Neural progenitor cell (in vitro differentiated cells): ENCODE data around the gene THRB. TPM values are rescaled to one million over a fixed set of nuclear protein-coding genes. Genes with fewer than 3 reads are reported as not detected.
A peak's percentile ranks its signal among the peaks of the same experiment; 100 is the strongest.

Source experiments
- DNase-seq: peaks from one replicate; pipeline ENCODE4 v3.0.0-alpha.2; 2016; ENCODE audit warnings: low spot score
- H2AFZ ChIP-seq: fragments of 200-600 bp; sonication (generic); replicated peaks from 2 replicates; pipeline ENCODE4 v1.6.1; 2016; ENCODE audit warnings: antibody characterized with exemption
- H3F3A ChIP-seq: fragments of 200-600 bp; sonication (generic); 2 replicates; pipeline ENCODE4 v1.6.1; 2016; ENCODE audit warnings: antibody characterized with exemption, low read depth
- H3K27ac ChIP-seq: fragments of 200-600 bp; sonication (generic); 2 replicates; pipeline ENCODE4 v1.5.1; 2016; ENCODE audit warnings: mild to moderate bottlenecking
- H3K27me3 ChIP-seq: fragments of 200-600 bp; sonication (generic); 2 replicates; pipeline ENCODE4 v1.6.1; 2016; ENCODE audit warnings: mild to moderate bottlenecking, moderate library complexity
- H3K36me3 ChIP-seq: fragments of 200-600 bp; sonication (generic); 2 replicates; pipeline ENCODE4 v1.5.1; 2016
- H3K4me1 ChIP-seq: fragments of 200-600 bp; sonication (generic); 2 replicates; pipeline ENCODE4 v1.6.1; 2016; ENCODE audit warnings: mixed run types
- H3K4me2 ChIP-seq: fragments of 200-600 bp; sonication (generic); 2 replicates; pipeline ENCODE4 v1.6.1; 2016
- H3K4me3 ChIP-seq: fragments of 200-600 bp; sonication (generic); 2 replicates; pipeline ENCODE4 v1.5.1; 2016
- H3K79me2 ChIP-seq: fragments of 200-600 bp; sonication (generic); 2 replicates; pipeline ENCODE4 v1.6.1; 2016; ENCODE audit warnings: low read depth
- H3K9ac ChIP-seq: fragments of 200-600 bp; sonication (generic); 2 replicates; pipeline ENCODE4 v1.6.1; 2016
- H3K9me3 ChIP-seq: fragments of 200-600 bp; sonication (generic); 2 replicates; pipeline ENCODE4 v1.5.1; 2016; ENCODE audit warnings: low read depth
- H4K20me1 ChIP-seq: fragments of 200-600 bp; sonication (generic); 2 replicates; pipeline ENCODE4 v1.6.1; 2016; ENCODE audit warnings: low read depth
- H3K27ac Mint-ChIP-seq: 3 replicates; pipeline ENCODE4 v1.8.0; 2021; ENCODE audit warnings: mixed read lengths
- H3K27me3 Mint-ChIP-seq: 2 replicates; pipeline ENCODE4 v1.8.0; 2022; ENCODE audit warnings: low read depth, mild to moderate bottlenecking, inconsistent platforms, moderate library complexity, mixed read lengths; ENCODE audit not compliant: insufficient read depth
- H3K36me3 Mint-ChIP-seq: 3 replicates; pipeline ENCODE4 v1.8.0; 2021; ENCODE audit warnings: mixed read lengths
- H3K4me1 Mint-ChIP-seq: 3 replicates; pipeline ENCODE4 v1.8.0; 2021; ENCODE audit warnings: mixed read lengths
- H3K4me3 Mint-ChIP-seq: 3 replicates; pipeline ENCODE4 v1.8.0; 2021; ENCODE audit warnings: mild to moderate bottlenecking, moderate library complexity, mixed read lengths
- H3K9me3 Mint-ChIP-seq: 3 replicates; pipeline ENCODE4 v1.8.0; 2020; ENCODE audit warnings: mixed read lengths
- EZH2 ChIP-seq: fragments of 200-600 bp; sonication (generic); IDR thresholded peaks from 2 replicates; pipeline ENCODE4 v1.6.1; 2017; ENCODE audit warnings: antibody characterized with exemption, mild to moderate bottlenecking, moderate library complexity
- EZH2phosphoT487 ChIP-seq: fragments of 200-600 bp; sonication (generic); IDR thresholded peaks from 2 replicates; pipeline ENCODE4 v1.6.1; 2017; ENCODE audit warnings: antibody characterized with exemption
- total RNA-seq: library from RNA; depleted of rRNA; stranded (reverse); fragments of >200 nt; gene quantifications from 2 replicates; pipeline ENCODE4 v1.2.3, GENCODE V29; 2015; ENCODE audit warnings: low replicate concordance
- TF ChIP-seq, protein P1 (sequence below): fragments of 200-600 bp; sonication (generic); IDR thresholded peaks from 2 replicates; pipeline ENCODE4 v1.5.1; 2017; ENCODE audit warnings: antibody characterized with exemption, mild to moderate bottlenecking

Gene THRB
- total RNA-seq, 1 donor from 2014 or later: 1.2 TPM

DNA sequence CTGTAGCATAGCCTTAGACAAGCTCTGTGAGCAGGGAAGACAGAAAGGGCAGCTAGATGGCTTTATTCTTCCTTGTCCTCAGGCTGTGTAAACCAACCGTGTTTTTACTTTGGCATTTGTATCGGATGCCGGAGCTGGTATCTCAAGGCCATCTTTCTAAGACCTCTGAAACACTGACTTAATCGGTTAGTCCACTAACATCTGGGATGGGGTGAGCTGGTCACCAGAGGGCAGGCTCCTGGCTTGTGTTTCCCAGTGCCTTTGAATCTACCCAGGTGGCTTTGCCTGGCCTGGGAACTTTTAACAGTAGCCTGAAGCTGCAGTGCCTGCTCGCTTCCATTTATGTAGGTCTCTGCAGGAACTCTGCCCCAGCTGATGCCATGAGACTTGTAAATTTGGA lies 296.8 kb downstream of the THRB start:
- Mint-ChIP-seq H3K4me1 (no peaks in the 10 kb centered on the region), H3K36me3 (no peaks in the 10 kb centered on the region), H3K4me3 (no peak overlapping the region), H3K27me3 (peaks cover 3% of the 10 kb centered on the region), H3K9me3 (peaks cover 5% of the 10 kb centered on the region), H3K27ac (no peak overlapping the region)
- Histone ChIP-seq H3K9me3 (no peaks in the 10 kb centered on the region), H3K36me3 (no peaks in the 10 kb centered on the region), H2AFZ (no peak overlapping the region), H3K4me2 (no peak overlapping the region), H3F3A (no peaks in the 10 kb centered on the region), H3K27ac (no peak overlapping the region), H3K9ac (no peak overlapping the region), H4K20me1 (no peaks in the 10 kb centered on the region), H3K27me3 (no peaks in the 10 kb centered on the region), H3K4me1 (no peaks in the 10 kb centered on the region), H3K79me2 (no peaks in the 10 kb centered on the region), H3K4me3 (no peak overlapping the region)
- DNase-seq: peak; percentile 57
- TF ChIP-seq, protein P1, sequence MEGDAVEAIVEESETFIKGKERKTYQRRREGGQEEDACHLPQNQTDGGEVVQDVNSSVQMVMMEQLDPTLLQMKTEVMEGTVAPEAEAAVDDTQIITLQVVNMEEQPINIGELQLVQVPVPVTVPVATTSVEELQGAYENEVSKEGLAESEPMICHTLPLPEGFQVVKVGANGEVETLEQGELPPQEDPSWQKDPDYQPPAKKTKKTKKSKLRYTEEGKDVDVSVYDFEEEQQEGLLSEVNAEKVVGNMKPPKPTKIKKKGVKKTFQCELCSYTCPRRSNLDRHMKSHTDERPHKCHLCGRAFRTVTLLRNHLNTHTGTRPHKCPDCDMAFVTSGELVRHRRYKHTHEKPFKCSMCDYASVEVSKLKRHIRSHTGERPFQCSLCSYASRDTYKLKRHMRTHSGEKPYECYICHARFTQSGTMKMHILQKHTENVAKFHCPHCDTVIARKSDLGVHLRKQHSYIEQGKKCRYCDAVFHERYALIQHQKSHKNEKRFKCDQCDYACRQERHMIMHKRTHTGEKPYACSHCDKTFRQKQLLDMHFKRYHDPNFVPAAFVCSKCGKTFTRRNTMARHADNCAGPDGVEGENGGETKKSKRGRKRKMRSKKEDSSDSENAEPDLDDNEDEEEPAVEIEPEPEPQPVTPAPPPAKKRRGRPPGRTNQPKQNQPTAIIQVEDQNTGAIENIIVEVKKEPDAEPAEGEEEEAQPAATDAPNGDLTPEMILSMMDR: peak; percentile 41
- TF ChIP-seq EZH2 (no peak), EZH2phosphoT487 (no peak)

DNA sequence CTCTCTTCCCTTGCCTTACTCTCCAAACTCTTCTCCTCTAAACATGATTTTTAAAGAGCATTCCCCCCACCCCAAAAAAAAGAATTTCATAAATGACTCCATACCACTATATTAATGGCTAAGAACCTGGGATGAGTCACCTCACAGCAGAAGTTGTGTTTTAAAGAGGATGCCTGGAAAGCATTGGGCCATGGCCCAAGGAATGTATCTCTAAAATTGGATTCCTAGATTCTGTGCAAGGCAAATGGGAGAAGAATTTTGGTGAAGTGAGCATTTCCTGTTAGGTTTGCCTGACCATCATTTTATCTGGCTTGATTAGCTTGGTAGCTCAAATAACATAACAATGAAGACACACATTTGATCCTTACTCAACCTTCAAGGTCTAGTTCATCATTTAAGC lies 298.1 kb downstream of the THRB start:
- H3K4me1 Mint-ChIP-seq: no peaks in the 10 kb centered on the region
- TF ChIP-seq EZH2 (no peak), EZH2phosphoT487 (no peak)
- TF ChIP-seq, protein P1: no peak
- Histone ChIP-seq H3F3A (no peaks in the 10 kb centered on the region), H3K4me3 (no peak overlapping the region), H3K9ac (no peak overlapping the region), H4K20me1 (no peaks in the 10 kb centered on the region), H3K79me2 (no peaks in the 10 kb centered on the region), H3K4me1 (no peaks in the 10 kb centered on the region), H3K9me3 (no peaks in the 10 kb centered on the region), H3K36me3 (no peaks in the 10 kb centered on the region), H3K27me3 (no peaks in the 10 kb centered on the region), H3K27ac (no peak overlapping the region), H2AFZ (no peak overlapping the region), H3K4me2 (no peak overlapping the region)
- no peaks in the 10 kb centered on the region for H3K36me3 Mint-ChIP-seq
- no peak overlapping the region for H3K27ac Mint-ChIP-seq
- H3K4me3 Mint-ChIP-seq: no peak overlapping the region
- peaks cover 3% of the 10 kb centered on the region for H3K27me3 Mint-ChIP-seq
- H3K9me3 Mint-ChIP-seq: no peaks in the 10 kb centered on the region
- DNase-seq: no peak

DNA sequence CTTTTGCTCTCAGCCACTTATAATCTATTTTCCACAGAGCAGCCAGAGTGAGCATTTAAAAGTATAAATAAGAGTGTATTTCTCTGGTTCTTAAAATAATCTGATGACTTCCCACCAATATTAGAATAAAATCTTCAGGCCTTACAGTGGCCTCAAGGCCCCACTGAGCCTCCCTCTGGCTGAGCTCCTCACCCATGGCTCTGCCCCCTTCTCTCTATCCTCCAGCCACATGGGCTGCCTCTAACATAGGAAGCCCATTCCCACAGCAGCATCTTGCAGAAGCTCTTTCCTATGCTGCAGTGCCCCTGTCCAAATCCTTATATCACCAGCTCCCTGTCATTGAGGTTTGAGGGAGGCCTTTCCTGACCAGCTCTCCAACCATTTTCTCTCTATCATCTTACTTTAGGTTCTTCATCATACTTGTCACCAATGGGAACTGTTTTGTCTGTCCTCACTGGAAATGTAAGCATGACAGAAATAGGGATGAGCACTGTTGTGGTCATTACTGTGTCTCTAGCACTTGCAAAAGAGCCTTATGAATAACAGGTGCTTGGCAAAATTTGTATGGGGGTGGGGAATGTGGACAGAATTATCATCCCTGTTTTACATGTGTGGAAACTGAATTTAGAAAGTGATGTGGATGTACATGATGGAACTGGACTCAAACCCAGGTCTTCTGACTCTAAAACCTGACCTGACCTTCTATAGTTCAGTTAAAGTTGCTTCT lies 299.0 kb downstream of the THRB start:
- Histone ChIP-seq H3K9me3 (no peaks in the 10 kb centered on the region), H3K9ac (no peak overlapping the region), H3K79me2 (no peaks in the 10 kb centered on the region), H3K36me3 (no peaks in the 10 kb centered on the region), H3K4me3 (no peak overlapping the region), H2AFZ (no peak overlapping the region), H3K4me2 (no peak overlapping the region), H4K20me1 (no peaks in the 10 kb centered on the region), H3K27ac (no peak overlapping the region), H3K4me1 (no peaks in the 10 kb centered on the region), H3F3A (no peaks in the 10 kb centered on the region), H3K27me3 (no peaks in the 10 kb centered on the region)
- Mint-ChIP-seq H3K4me1 (no peaks in the 10 kb centered on the region), H3K36me3 (no peaks in the 10 kb centered on the region), H3K27ac (no peak overlapping the region), H3K4me3 (no peak overlapping the region), H3K9me3 (no peaks in the 10 kb centered on the region), H3K27me3 (peaks cover 3% of the 10 kb centered on the region)
- TF ChIP-seq, protein P1: no peak
- no peak for TF ChIP-seq EZH2phosphoT487
- TF ChIP-seq EZH2: no peak
- no peak for DNase-seq
